GM19455 (cell line): ENCODE measurements around the gene NCKIPSD.
"Not testable (repeated sequence)": the region's sequence is repeated elsewhere in the genome, so short reads cannot be mapped to it uniquely, and the experiment has no call there.

Experiments used
- ATAC-seq: cut with Tn5 transposase; IDR thresholded peaks from one replicate; pipeline ENCODE4 v1.9.1; 2021; ENCODE audit not compliant: unreplicated experiment

The NCKIPSD gene

DNA sequence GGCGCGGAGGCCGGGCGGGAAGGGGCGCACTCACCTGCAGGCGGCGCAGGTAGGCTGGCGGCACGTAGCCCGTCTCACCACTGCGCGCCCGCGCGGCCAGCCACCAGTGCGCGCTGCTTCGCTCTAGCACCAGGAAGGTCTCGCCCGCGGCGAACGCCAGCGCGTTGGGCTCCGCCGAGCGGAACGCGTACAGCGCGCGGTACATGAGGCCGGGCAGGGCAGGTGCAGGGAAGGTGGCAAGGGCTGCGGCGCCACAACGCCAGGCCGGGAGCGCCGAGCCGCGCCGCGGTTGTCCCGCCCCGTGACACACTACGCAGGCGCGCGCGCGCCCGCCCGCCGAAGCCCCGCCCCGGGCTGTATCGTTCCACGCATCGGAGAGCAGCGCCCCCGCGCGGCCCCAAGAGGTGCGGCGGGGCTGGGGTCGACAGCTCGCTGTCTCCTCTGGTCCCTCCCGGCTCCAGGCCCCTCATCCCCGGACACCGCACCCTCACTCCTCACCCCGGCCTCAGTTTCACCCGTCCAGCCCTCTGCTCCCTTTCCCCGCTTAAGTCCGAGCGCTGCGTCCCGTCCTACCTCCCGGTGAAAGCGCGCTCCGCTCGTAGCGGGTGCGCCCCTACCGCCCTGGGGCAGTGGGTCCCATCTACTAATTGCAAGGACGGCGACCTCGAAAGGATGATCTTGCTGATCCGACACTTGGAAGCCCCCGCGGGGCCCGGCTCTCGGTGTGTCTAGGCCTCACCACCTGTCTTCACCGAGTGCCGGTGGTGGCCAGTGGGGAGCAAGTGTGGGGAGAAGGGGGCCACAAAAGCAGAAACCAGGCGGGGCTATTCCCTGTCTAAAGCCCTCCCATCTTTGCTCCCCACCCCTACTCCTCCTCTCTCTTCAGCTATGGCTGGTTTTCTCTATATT is at the start of gene NCKIPSD:
Gene NCKIPSD, minus strand, starts transcription at position 313 of the 909 bp plus-strand sequence. Its CDS starts 108 bp downstream, at position 205.
- ATAC-seq, result peak; percentile 71

DNA sequence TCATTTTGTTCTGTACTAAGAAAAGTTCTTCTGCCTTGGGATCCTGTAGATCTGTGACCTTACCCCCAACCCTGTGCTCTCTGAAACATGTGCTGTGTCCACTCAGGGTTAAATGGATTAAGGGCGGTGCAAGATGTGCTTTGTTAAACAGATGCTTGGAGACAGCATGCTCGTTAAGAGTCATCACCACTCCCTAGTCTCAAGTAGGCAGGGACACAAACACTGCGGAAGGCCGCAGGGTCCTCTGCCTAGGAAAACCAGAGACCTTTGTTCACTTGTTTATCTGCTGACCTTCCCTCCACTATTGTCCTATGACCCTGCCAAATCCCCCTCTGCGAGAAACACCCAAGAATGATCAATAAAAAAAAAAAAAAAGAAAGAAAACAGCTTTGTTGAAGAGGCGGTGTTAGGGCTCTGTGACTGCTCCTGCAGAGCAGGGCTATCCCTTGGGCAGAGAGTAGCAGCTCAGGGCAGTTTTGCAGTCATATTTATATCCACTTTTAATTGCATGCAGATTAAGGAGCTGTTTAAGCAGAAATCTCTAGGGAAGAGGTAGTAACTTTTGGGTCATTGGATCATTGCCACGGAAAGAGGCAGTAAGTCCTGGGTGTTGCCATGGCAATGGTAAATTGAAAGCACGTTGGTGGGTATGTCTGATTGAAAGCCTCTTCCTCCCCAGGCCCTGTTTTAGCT is 49.5 kb upstream of the NCKIPSD start:
- not testable (repeated sequence) for ATAC-seq

- not testable (repeated sequence) for ATAC-seq
Observed at GRCh38 chr3:48734541-48734940, 48.8 kb upstream of the NCKIPSD start.

GRCh38 chr3:48733752-48734518 is 48.2 kb upstream of the NCKIPSD start:
- not testable (repeated sequence) for ATAC-seq

DNA sequence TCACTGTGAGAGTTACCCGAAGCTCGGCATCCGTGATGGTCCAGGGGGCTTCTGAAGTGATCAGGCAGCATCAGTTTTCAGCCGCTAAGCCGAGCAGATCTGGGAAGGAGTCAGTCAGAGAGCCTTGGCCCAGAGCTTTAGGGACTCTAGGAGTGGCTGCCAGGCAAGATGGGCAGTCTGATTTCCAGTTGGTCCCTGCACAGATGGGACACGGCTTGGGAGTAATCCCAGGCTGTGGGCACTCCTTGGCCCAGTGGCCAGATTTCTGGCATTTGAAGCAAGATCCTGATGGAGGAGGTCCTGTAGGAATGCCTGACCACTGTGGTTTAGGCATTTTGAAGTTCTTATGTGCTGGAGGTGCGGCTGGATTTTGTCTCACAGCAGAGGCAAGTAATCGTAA is 41.8 kb upstream of the NCKIPSD start:
- ATAC-seq, result no peak

GRCh38 chr3:48725185-48725855 is 39.6 kb upstream of the NCKIPSD start:
- ATAC-seq, result not testable (repeated sequence)

- ATAC-seq, result no peak
Observed at GRCh38 chr3:48723725-48724124, 38.0 kb upstream of the NCKIPSD start.

GRCh38 chr3:48723293-48723692 is 37.6 kb upstream of the NCKIPSD start:
- ATAC-seq, result not testable (repeated sequence)

GRCh38 chr3:48716982-48717746 is 31.4 kb upstream of the NCKIPSD start, which contains the start of gene IP6K2:
IP6K2 (minus strand) TSS chr3:48717221; CDS start chr3:48695291, 21,930 bp downstream.
- peak; percentile 97 for ATAC-seq

- ATAC-seq, result no peak
Observed at GRCh38 chr3:48716508-48716981, 30.8 kb upstream of the NCKIPSD start.

- ATAC-seq, result no peak
Observed at GRCh38 chr3:48715174-48715800, 29.6 kb upstream of the NCKIPSD start.

DNA sequence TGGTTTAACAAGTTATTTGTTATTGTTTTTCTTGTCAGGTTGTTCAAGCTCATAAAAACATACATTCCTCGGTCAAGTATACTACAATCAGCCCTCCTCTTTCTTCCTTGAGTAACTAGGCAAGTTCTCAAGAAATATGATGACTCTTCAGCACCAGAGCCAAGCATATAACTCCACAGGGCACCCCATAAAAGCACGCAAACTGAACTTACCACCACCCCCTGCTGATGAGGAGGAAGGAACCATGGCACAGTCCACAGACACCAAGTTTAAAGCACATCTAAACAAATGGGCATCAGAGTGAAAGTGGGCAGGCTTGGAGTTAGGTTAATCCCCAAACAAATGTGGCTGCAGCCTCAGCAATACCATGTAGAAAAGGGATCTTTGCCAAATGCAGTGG is 26.0 kb upstream of the NCKIPSD start:
- no peak for ATAC-seq

DNA sequence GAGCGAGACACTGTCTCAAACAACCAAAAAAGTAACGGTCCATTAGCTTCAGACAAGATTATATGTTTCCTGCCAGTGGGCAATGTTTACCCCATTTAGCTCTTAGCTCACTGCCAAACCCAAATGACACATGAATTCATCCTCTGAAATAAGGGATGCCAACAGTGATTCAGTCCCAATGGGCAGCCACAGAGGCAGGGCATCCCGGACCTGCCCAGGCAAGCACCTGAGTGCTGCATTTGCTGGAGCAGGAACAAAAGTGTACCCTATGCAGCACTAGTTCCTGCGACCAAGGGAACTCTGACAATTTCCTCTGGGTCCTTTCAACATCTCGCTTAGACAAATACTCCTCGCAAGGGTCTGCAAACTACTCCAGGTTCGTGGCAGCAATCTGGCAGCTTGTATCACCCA is 23.3 kb upstream of the NCKIPSD start:
- no peak for ATAC-seq

- ATAC-seq, result no peak
Observed at GRCh38 chr3:48708481-48708889, 22.8 kb upstream of the NCKIPSD start.

GRCh38 chr3:48707157-48707556 is 21.4 kb upstream of the NCKIPSD start:
- no peak for ATAC-seq

DNA sequence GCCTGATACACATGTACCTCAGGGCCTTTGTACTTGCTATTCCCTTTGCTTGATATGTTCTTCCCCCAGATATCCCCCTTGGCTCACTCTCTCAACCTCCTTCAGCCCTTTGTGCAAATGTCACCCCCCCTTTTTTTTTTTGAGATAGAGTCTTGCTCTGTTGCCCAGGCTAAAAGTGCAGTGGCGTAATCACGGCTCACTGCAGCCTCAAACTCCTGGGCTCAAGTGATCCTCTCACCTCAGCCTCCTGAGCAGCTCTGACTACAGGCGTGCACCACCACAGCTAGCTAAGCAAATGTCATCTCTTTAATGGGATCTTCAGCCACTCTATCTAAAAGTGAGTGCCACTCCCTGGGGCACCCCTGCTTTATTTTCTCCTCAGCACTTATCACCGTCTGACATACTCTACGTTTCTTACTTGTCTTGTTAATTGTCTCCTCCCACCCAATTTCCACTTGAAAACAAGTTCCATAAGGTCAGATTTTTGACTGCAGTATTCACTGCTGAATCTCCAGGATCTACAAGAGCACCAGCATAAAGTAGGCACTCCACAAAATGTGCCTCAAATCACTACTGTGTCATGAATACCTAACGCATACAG is 16.7 kb upstream of the NCKIPSD start:
- ATAC-seq, result no peak

DNA sequence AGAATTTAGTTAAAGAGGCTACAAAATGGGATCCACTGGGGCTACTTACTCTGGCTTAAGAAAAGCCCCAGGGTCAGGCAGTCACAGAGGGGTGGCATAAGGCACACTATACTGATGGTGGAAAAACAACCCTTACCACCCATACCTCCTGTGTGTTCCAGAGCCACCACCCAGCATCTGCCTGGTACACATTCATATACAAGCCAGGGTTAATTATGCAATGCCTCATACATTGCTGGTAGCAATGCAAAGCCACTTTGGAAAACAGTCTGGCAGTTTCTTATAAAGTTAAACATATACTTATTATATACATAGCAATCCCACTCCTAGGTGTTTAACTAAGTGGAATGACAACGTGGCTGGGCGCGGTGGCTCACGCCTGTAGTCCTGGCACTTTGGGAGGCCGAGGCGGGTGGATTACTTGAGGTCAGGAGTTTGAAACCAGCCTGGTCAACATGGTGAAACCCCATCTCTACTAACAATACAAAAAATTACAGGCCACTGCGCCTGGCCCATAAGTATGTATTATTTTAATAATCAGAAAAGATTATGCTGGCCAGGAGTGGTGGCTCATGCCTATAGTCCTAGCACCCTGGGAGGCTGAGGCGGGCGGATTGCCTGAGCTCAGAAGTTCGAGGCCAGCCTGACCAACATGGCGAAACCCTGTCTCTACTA is 15.2 kb upstream of the NCKIPSD start:
- ATAC-seq, result no peak

GRCh38 chr3:48698891-48699290 is 13.2 kb upstream of the NCKIPSD start:
- no peak for ATAC-seq
